IPS-15b (cell line): ENCODE data around the gene TTYH3.

Experiments used
- H3K27me3 ChIP-seq: one replicate; pipeline ENCODE4 v1.6.1; 2013; ENCODE audit warnings: low read length; ENCODE audit not compliant: control insufficient read depth, insufficient read depth
- H3K36me3 ChIP-seq: one replicate; pipeline ENCODE4 v1.6.1; 2013; ENCODE audit warnings: low read length; ENCODE audit not compliant: control insufficient read depth, insufficient read depth
- H3K4me1 ChIP-seq: one replicate; pipeline ENCODE4 v1.6.1; 2013; ENCODE audit warnings: mild to moderate bottlenecking, low read length; ENCODE audit not compliant: control insufficient read depth, insufficient read depth
- H3K4me3 ChIP-seq: one replicate; pipeline ENCODE4 v1.5.1; 2013; ENCODE audit warnings: low read depth, low read length
- H3K9ac ChIP-seq: one replicate; pipeline ENCODE4 v1.6.1; 2013; ENCODE audit warnings: low read depth, mild to moderate bottlenecking, low read length
- H3K9me3 ChIP-seq: one replicate; pipeline ENCODE4 v1.6.1; 2013; ENCODE audit warnings: mild to moderate bottlenecking, low read length; ENCODE audit not compliant: control insufficient read depth, insufficient read depth

TTYH3 gene

GRCh38 chr7:2660359-2661095, 28.7 kb downstream of the TTYH3 start:
- no peak overlapping the region for H3K9ac ChIP-seq
- peaks cover 39% of the 10 kb centered on the region for H3K36me3 ChIP-seq
- H3K27me3 ChIP-seq: no peaks in the 10 kb centered on the region
- H3K9me3 ChIP-seq: no peaks in the 10 kb centered on the region
- no peak overlapping the region for H3K4me3 ChIP-seq
- H3K4me1 ChIP-seq: no peaks in the 10 kb centered on the region

GRCh38 chr7:2661096-2661449, 29.3 kb downstream of the TTYH3 start:
- H3K4me1 ChIP-seq: no peaks in the 10 kb centered on the region
- H3K4me3 ChIP-seq: no peak overlapping the region
- no peaks in the 10 kb centered on the region for H3K9me3 ChIP-seq
- no peak overlapping the region for H3K9ac ChIP-seq
- no peaks in the 10 kb centered on the region for H3K27me3 ChIP-seq
- peaks cover 36% of the 10 kb centered on the region for H3K36me3 ChIP-seq

DNA sequence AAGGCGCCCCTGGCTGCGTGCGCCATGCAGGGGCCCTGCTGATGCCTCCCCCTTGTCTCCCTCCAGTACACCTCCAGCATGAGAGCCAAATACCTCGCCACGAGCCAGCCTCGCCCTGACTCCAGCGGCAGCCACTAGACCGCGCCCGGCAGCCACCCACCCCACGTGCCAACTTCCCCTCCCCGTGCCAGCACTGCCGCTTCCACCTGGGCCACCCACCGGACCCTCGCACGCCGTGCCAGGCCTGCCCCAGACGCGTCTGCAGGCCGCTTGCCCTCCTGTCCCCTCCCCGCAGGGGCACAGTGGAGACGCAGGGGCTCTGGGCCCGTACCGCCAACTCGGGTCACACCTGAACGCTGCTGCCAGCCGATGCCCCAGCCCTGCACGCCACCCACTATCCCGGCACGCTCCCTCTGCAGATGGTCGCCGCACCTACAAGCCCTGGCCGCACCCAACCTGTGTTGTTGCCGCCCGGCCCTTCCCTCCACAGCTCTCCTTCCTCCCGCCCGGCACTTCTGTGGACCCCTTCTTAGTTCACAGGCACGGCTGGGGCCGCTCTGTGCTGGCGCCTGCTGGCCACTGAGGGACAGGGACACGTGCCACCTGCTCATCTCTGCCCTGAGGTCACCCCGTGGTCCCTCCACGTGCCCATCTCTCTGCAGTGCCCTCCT, 30.0 kb downstream of the TTYH3 start:
- no peaks in the 10 kb centered on the region for H3K27me3 ChIP-seq
- H3K36me3 ChIP-seq: peaks cover 29% of the 10 kb centered on the region
- H3K9me3 ChIP-seq: no peaks in the 10 kb centered on the region
- no peak overlapping the region for H3K4me3 ChIP-seq
- H3K9ac ChIP-seq: no peak overlapping the region
- no peaks in the 10 kb centered on the region for H3K4me1 ChIP-seq

GRCh38 chr7:2662273-2663120, 30.7 kb downstream of the TTYH3 start:
- Histone ChIP-seq H3K9me3 (no peaks in the 10 kb centered on the region), H3K4me3 (no peak overlapping the region), H3K36me3 (peaks cover 25% of the 10 kb centered on the region), H3K9ac (no peak overlapping the region), H3K27me3 (no peaks in the 10 kb centered on the region), H3K4me1 (no peaks in the 10 kb centered on the region)

DNA sequence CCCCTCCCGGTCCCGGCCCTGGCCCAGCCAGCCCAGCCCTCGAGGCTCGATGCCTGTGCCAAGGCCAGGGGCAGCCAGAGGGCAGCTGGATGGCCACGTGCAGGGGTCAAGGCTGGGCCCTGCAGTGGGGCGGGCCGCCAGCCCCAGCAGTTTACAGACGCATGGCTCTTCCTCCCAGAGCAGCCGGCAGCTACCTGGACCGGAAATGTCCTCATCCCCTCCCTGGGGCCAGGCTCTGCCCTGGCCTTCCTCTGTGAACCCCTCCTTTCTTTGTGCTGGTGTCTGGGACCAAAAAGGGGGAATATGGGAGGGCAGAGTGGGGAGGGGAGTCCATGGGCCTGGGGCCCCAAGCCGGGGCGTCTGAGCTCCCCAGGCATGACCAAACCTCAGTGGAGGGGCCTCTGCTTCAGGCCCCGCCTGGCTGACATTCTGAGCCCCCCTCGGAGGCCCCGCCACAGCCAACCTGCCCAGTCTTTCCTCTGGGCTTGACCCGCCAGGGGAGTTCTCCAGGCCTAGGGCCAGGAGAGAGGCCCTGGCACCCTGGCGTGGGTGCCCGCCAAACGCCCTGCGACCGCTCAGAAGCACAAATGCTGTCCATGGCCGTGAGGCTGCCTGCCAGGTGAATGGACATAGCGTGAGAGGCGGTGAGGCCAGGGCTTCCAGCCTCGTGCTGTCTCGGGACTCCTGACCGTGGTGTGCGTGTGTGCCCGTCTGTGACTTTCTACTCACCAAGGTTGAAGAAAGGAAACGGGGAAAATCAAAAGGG, 31.5 kb downstream of the TTYH3 start:
- Histone ChIP-seq H3K9me3 (no peaks in the 10 kb centered on the region), H3K27me3 (no peaks in the 10 kb centered on the region), H3K4me3 (no peak overlapping the region), H3K9ac (no peak overlapping the region), H3K4me1 (no peaks in the 10 kb centered on the region), H3K36me3 (peaks cover 18% of the 10 kb centered on the region)

DNA sequence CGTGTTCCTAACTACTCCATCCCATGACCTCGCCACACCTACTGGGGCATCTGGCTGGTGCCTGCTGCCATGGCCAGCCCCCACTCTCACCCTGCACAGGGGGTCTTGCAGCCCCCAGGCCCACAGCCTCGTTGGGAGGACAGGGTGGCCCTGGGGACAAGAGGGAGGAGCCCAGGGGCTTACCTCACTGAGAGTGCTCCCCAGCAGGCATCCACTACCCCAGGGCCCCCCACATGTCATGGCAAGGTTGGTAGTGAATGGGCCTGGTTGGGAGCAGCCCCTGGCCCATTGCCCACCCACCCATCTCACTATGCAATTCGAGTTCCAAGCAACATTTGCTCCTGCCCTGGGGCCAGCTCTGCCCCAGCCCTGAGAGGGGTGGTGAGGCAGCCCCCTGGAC, 32.2 kb downstream of the TTYH3 start:
- no peaks in the 10 kb centered on the region for H3K27me3 ChIP-seq
- H3K9me3 ChIP-seq: no peaks in the 10 kb centered on the region
- H3K4me1 ChIP-seq: no peaks in the 10 kb centered on the region
- no peak overlapping the region for H3K9ac ChIP-seq
- peaks cover 13% of the 10 kb centered on the region for H3K36me3 ChIP-seq
- no peak overlapping the region for H3K4me3 ChIP-seq

DNA sequence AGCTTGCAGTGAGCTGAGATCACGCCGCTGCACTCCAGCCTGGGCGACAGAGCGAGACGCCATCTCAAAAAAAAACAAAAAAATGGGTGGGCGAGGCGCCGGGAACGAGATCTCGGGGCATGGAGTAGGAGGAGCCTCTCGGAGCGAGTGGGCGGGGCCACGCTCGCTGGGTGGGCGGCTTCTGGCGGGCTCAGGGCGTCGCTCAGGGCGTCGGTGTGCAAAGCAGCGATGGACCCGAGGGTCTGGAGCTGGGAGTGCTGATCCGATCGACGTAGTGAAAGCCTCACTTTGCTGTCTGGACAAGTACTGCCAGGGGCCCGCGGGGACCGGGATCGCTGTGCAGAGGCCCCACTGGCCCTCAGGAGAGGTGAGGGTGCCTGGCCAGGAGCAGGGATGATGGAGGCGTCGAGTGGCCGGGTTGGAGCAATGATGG, 33.6 kb downstream of the TTYH3 start:
- Histone ChIP-seq H3K9me3 (no peaks in the 10 kb centered on the region), H3K27me3 (no peaks in the 10 kb centered on the region), H3K4me1 (no peaks in the 10 kb centered on the region), H3K4me3 (no peak overlapping the region), H3K9ac (no peak overlapping the region), H3K36me3 (peaks cover 13% of the 10 kb centered on the region)

DNA sequence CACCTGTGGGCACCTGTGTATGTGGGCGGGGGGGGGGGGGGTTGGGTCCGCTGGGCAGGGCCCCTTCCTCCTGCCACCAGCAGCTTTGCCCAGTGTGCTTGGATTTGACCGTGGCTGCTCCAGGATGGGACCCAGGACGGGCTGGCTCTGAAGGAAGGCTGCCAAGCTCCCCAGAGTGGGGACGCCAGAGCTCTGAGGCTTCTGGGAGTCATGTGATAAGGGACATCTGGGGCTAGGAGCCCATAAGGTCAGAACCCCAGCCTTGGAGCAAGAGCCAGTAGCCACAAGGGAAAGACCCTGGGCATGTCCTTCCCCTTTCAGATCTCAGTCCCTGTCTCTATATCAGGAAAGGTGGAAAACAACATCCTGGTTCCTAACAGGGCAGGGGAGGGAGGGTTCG, 34.4 kb downstream of the TTYH3 start:
- Histone ChIP-seq H3K9ac (no peak overlapping the region), H3K4me1 (no peaks in the 10 kb centered on the region), H3K27me3 (no peaks in the 10 kb centered on the region), H3K36me3 (peaks cover 10% of the 10 kb centered on the region), H3K9me3 (no peaks in the 10 kb centered on the region), H3K4me3 (no peak overlapping the region)

DNA sequence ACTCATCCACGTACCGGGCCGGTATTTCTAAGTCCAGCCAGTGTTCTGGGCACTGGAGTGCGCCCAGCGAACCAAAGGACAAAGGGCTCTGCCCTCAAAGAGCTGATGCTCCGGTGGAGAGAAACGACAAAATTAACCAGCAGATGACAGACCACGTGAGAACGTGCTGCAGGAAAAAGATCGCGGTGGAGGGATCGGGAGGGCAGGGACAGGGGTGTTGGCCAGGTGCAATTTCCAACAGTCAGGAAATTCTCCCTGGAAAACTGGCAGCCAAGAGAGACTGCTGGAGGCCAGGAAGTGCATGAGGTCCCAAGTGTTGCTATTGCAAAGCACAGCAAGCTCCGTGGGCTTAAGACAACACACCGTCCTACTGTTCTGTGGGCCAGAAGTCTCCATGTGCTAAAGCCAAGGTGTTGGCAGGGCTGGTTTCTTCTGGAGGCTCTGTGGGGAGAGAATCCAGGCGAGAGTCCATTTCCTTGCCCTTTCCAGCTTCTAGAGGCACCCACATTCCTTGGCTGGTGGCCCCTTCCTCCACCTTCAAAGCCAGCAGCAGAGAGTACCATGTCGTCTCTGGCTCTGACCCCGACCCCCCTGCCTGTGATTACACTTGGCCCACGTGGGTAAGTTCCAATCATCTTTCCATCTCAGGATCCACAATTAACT, 34.9 kb downstream of the TTYH3 start:
- no peaks in the 10 kb centered on the region for H3K27me3 ChIP-seq
- no peaks in the 10 kb centered on the region for H3K4me1 ChIP-seq
- H3K9ac ChIP-seq: no peak overlapping the region
- H3K9me3 ChIP-seq: no peaks in the 10 kb centered on the region
- H3K36me3 ChIP-seq: peaks cover 9% of the 10 kb centered on the region
- no peak overlapping the region for H3K4me3 ChIP-seq

DNA sequence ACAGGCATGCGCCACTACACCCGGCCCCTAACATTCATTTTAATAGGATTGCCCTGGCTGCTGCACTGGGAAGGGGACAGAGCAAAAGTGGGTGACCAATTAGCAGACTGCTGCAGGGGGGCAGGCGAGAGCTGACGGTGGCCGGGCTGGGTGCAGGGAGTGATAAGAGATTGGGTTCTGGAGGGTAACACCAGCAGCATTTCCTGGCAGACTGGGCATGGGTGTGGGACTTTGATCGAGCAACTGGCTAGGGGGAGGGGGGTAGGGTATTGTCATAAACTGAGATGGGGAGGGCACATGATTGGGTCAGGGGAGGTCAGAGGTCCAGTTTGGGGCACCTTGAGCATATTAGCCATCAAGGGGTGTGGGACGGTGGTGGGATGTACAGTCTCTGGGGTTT, 36.1 kb downstream of the TTYH3 start:
- Histone ChIP-seq H3K9ac (no peak overlapping the region), H3K27me3 (no peaks in the 10 kb centered on the region), H3K4me1 (no peaks in the 10 kb centered on the region), H3K36me3 (no peaks in the 10 kb centered on the region), H3K9me3 (no peaks in the 10 kb centered on the region), H3K4me3 (no peak overlapping the region)

DNA sequence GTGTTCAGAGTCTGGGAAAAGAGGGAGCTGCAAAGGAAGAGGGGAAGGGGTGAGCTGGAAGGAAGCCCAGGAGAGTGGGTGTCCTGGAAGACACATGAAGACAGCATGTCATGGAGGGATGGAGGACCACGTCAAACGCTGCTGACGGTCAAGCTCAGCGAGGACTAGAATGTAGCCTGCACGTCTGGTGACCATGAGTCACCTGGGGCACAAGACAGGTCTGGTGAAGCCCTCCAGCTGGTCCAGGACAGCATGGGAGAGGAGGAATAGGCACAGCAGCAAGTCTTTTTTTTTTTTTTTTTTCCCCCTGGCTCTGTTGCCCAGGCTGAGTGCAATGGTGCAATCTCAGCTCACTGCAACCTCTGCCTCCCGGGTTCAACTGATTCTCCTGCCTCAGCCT, 36.6 kb downstream of the TTYH3 start:
- H3K4me3 ChIP-seq: no peak overlapping the region
- no peaks in the 10 kb centered on the region for H3K27me3 ChIP-seq
- no peak overlapping the region for H3K9ac ChIP-seq
- H3K36me3 ChIP-seq: no peaks in the 10 kb centered on the region
- H3K9me3 ChIP-seq: no peaks in the 10 kb centered on the region
- H3K4me1 ChIP-seq: no peaks in the 10 kb centered on the region
